Tibial nerve (tissue), 4 donors: ENCODE results near the gene ABCC10.

ENCODE experiments used
- EP300 ChIP-seq, 2 donors: sonication (generic); formaldehyde crosslinking; IDR thresholded peaks; one replicate each; pipeline ENCODE4 v1.6.1; 2017; ENCODE audit warnings: antibody characterized with exemption in 2 of 2, mild to moderate bottlenecking in 1 of 2
- POLR2A ChIP-seq, 2 donors: fragments of 450-650 bp; IDR thresholded peaks; one replicate each; pipeline ENCODE4 v1.6.1; 2017; ENCODE audit warnings: antibody characterized with exemption in 2 of 2, mild to moderate bottlenecking in 2 of 2, moderate library complexity in 2 of 2
- TF ChIP-seq, protein P1 (sequence below), 5 experiments: fragments of 200-600 bp in 3 of 5; fragments of 450-650 bp in 2 of 5; sonication (generic) in 3 of 5; IDR thresholded peaks; one replicate each; pipeline ENCODE4 v1.5.1; 2016 to 2019; ENCODE audit warnings: antibody characterized with exemption in 5 of 5, mild to moderate bottlenecking in 3 of 5, moderate library complexity in 2 of 5

DNA sequence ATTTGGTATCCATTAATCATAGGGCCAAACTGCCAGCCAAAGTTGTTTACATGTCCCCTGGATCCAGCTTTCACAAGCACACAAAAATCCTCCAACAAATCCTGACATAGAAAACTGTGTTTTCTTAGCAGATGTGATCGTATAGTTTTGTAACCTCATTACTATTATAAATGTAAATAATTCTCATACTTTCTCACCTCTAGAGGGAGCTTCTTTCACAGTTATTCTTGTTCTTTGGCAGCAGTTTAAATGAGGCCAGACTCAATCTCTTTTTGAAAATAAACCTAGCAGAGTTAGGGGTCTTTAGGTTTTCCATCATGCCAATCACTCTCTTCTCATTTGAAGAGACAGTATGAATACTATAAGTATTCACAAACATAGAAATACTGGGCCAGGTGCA lies 40.8 kb upstream of the ABCC10 start:
- TF ChIP-seq, protein P1, sequence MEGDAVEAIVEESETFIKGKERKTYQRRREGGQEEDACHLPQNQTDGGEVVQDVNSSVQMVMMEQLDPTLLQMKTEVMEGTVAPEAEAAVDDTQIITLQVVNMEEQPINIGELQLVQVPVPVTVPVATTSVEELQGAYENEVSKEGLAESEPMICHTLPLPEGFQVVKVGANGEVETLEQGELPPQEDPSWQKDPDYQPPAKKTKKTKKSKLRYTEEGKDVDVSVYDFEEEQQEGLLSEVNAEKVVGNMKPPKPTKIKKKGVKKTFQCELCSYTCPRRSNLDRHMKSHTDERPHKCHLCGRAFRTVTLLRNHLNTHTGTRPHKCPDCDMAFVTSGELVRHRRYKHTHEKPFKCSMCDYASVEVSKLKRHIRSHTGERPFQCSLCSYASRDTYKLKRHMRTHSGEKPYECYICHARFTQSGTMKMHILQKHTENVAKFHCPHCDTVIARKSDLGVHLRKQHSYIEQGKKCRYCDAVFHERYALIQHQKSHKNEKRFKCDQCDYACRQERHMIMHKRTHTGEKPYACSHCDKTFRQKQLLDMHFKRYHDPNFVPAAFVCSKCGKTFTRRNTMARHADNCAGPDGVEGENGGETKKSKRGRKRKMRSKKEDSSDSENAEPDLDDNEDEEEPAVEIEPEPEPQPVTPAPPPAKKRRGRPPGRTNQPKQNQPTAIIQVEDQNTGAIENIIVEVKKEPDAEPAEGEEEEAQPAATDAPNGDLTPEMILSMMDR (IDR thresholded peaks at IDR 0.05) = peak in 1 of 5 experiments; percentile 26
- TF ChIP-seq POLR2A (IDR thresholded peaks at IDR 0.05) = no peak
- no peak for TF ChIP-seq EP300 (IDR thresholded peaks at IDR 0.05)
